Hepatocyte (in vitro differentiated cells): Measurements from ENCODE around the gene CAMSAP1. TPM values are rescaled to one million over a fixed set of nuclear protein-coding genes. Genes with fewer than 3 reads are reported as not detected.

Experiments
- DNase-seq: peaks from one replicate; pipeline ENCODE4 v3.0.0-alpha.2; 2016; ENCODE audit warnings: low spot score
- H2AFZ ChIP-seq: fragments of 200-600 bp; sonication (generic); 2 replicates; pipeline ENCODE4 v1.6.0; 2016; ENCODE audit warnings: antibody characterized with exemption, mild to moderate bottlenecking
- H3K27ac ChIP-seq: fragments of 200-600 bp; sonication (generic); 2 replicates; pipeline ENCODE4 v1.5.1; 2016; ENCODE audit warnings: mild to moderate bottlenecking
- H3K27me3 ChIP-seq: fragments of 200-600 bp; sonication (generic); 2 replicates; pipeline ENCODE4 v1.6.1; 2016
- H3K36me3 ChIP-seq: fragments of 200-600 bp; sonication (generic); replicated peaks from 2 replicates; pipeline ENCODE4 v1.5.1; 2016; ENCODE audit warnings: low read depth; ENCODE audit not compliant: insufficient read depth
- H3K4me1 ChIP-seq: fragments of 200-600 bp; sonication (generic); 2 replicates; pipeline ENCODE4 v1.5.1; 2016; ENCODE audit warnings: mild to moderate bottlenecking, moderate library complexity; ENCODE audit not compliant: insufficient read depth
- H3K4me2 ChIP-seq: fragments of 200-600 bp; sonication (generic); 2 replicates; pipeline ENCODE4 v1.6.0; 2016
- H3K4me3 ChIP-seq: fragments of 200-600 bp; sonication (generic); 2 replicates; pipeline ENCODE4 v1.5.1; 2016; ENCODE audit warnings: mild to moderate bottlenecking
- H3K79me2 ChIP-seq: fragments of 200-600 bp; sonication (generic); 2 replicates; pipeline ENCODE4 v1.6.0; 2017; ENCODE audit warnings: mild to moderate bottlenecking
- H3K9me2 ChIP-seq: fragments of 200-600 bp; sonication (generic); replicated peaks from 2 replicates; pipeline ENCODE4 v1.6.0; 2017; ENCODE audit warnings: mild to moderate bottlenecking; ENCODE audit not compliant: insufficient read depth
- H3K9me3 ChIP-seq: fragments of 200-600 bp; sonication (generic); 2 replicates; pipeline ENCODE4 v1.5.1; 2016; ENCODE audit warnings: low read depth, mild to moderate bottlenecking
- H4K20me1 ChIP-seq: fragments of 200-600 bp; sonication (generic); 2 replicates; pipeline ENCODE4 v1.6.0; 2016; ENCODE audit warnings: mild to moderate bottlenecking; ENCODE audit not compliant: insufficient read depth, poor library complexity, severe bottlenecking
- EZH2 ChIP-seq: fragments of 200-600 bp; sonication (generic); IDR thresholded peaks from 2 replicates; pipeline ENCODE4 v1.6.1; 2016; ENCODE audit warnings: antibody characterized with exemption, mild to moderate bottlenecking, borderline replicate concordance
- EZH2phosphoT487 ChIP-seq: fragments of 200-600 bp; sonication (generic); IDR thresholded peaks from one replicate; pipeline ENCODE4 v1.6.1; 2018; ENCODE audit warnings: antibody characterized with exemption, mild to moderate bottlenecking, low read depth, moderate library complexity; ENCODE audit not compliant: unreplicated experiment, severe bottlenecking
- WGBS: methylation state at CpG from one replicate; pipeline ENCODE4 v1.1.6; 2016; ENCODE audit warnings: low lambda C conversion rate; ENCODE audit errors: missing lambda C conversion rate; 5-methylcytosine and 5-hydroxymethylcytosine counted together
- polyA plus RNA-seq: library from polyadenylated mRNA; unstranded; fragments of >200 nt; fragmentation: Nextera tagmentation; extraction: Ambion mirVana; gene quantifications from 2 replicates; pipeline ENCODE4 v1.2.1, GENCODE V29; 2016
- total RNA-seq: library from RNA; depleted of rRNA; stranded (reverse); fragments of >200 nt; gene quantifications from 2 replicates; pipeline ENCODE4 v1.2.3, GENCODE V29; 2014
- TF ChIP-seq, protein P1 (sequence below): fragments of 200-600 bp; sonication (generic); IDR thresholded peaks from 2 replicates; pipeline ENCODE4 v1.5.1; 2016; ENCODE audit warnings: antibody characterized with exemption, mild to moderate bottlenecking; ENCODE audit not compliant: poor library complexity

CAMSAP1 gene
- total and polyA plus RNA-seq, 2 experiments from 2014 or later, result 5.0 to 15.6 TPM

DNA sequence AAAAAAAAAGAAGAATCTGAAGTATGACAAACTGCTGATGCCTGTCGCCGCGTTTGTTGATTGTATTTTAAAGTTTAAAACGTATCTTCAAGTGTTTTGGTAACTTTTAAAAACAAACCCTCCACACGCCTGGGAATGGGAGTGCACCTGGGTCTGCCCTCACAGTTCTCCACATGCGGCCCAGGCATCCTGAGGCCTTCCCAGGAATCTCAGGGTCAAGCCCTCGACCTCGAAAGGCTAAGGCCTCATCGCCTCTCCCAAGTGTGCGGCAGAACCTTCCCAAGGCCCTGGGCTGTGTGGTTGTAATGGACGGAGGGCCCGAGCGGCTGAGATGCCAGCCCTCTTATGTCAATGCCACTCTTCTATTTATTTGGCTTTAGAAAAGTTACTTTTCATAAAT is 94.4 kb downstream of the CAMSAP1 start:
- H3K4me1 ChIP-seq, result no peaks in the 10 kb centered on the region
- H3K4me2 ChIP-seq, result no peak overlapping the region
- no peak overlapping the region for H3K4me3 ChIP-seq
- H3K9me2 ChIP-seq, result no peaks in the 10 kb centered on the region
- no peaks in the 10 kb centered on the region for H4K20me1 ChIP-seq
- H3K27ac ChIP-seq, result no peak overlapping the region
- H3K27me3 ChIP-seq, result no peaks in the 10 kb centered on the region
- no peak for DNase-seq
- H3K36me3 ChIP-seq, result no peaks in the 10 kb centered on the region
- WGBS, result 96% methylated on average over 13 of the region's 13 CpGs
- no peaks in the 10 kb centered on the region for H3K79me2 ChIP-seq
- no peaks in the 10 kb centered on the region for H3K9me3 ChIP-seq
- TF ChIP-seq, protein P1, sequence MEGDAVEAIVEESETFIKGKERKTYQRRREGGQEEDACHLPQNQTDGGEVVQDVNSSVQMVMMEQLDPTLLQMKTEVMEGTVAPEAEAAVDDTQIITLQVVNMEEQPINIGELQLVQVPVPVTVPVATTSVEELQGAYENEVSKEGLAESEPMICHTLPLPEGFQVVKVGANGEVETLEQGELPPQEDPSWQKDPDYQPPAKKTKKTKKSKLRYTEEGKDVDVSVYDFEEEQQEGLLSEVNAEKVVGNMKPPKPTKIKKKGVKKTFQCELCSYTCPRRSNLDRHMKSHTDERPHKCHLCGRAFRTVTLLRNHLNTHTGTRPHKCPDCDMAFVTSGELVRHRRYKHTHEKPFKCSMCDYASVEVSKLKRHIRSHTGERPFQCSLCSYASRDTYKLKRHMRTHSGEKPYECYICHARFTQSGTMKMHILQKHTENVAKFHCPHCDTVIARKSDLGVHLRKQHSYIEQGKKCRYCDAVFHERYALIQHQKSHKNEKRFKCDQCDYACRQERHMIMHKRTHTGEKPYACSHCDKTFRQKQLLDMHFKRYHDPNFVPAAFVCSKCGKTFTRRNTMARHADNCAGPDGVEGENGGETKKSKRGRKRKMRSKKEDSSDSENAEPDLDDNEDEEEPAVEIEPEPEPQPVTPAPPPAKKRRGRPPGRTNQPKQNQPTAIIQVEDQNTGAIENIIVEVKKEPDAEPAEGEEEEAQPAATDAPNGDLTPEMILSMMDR, result no peak
- TF ChIP-seq EZH2 (no peak), EZH2phosphoT487 (no peak)
- H2AFZ ChIP-seq, result no peak overlapping the region

DNA sequence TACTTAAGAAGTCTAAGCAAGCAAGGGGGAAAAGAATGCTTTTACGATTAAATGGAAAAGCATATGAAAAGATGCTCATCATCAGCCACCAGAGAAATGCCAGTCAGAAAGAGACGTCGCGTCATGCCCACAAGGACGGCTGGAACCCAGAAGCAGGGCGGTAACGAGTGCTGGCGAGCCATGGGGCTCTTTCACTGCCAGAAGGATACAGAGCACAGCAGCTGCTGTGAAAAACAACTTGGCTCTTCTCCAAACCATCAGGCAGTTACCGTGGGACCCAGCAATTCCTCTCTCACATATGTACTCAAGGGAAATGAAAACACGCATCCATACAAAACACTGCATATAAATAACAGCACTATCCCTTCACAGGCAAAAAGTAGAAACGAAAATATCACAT is 95.5 kb downstream of the CAMSAP1 start:
- H3K36me3 ChIP-seq, result no peaks in the 10 kb centered on the region
- no peak overlapping the region for H3K4me3 ChIP-seq
- TF ChIP-seq EZH2 (no peak), EZH2phosphoT487 (no peak)
- TF ChIP-seq, protein P1, result no peak
- 93% methylated on average over 11 of the region's 11 CpGs for WGBS
- no peaks in the 10 kb centered on the region for H3K4me1 ChIP-seq
- H3K9me2 ChIP-seq, result no peaks in the 10 kb centered on the region
- no peaks in the 10 kb centered on the region for H3K79me2 ChIP-seq
- no peak overlapping the region for H3K4me2 ChIP-seq
- DNase-seq, result no peak
- no peaks in the 10 kb centered on the region for H4K20me1 ChIP-seq
- H2AFZ ChIP-seq, result no peak overlapping the region
- no peaks in the 10 kb centered on the region for H3K27me3 ChIP-seq
- no peaks in the 10 kb centered on the region for H3K9me3 ChIP-seq
- H3K27ac ChIP-seq, result no peak overlapping the region

DNA sequence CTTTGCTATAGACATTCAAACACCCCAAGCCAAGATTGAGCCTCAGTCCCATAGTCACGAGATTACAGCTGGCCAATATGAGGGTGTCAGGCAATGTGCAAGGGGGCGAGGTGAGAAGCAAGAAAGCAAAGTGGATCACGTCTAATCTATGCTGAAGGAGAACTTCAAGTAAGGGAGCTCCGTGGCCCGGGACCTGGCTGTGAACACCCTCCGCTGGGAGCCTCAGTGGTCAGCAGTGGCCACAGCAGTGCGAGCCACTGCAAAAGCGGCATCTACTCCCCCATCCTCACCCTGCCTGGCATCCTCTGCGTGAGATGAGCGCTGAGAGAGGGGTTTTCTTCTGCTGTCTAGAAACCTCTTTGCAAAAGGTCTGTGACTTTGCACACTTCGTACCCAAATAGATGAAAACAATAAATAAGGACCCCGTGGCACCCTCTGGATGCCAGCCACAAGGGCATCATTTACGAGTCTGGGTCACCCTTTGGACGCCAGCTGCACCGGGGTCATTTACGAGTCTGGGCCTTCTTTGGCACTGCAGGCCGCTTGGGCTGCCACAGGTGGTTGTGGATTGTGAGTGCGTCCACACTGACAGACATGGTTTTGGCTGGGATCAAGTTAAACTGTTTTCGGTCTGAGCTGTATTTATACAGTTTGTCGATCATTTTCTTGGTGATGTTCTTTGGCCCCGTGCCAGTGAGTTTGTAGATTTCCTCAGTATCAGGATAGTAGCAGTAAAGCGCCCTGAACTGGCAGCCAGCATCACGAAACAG is 96.4 kb downstream of the CAMSAP1 start:
- Histone ChIP-seq H3K79me2 (no peaks in the 10 kb centered on the region), H3K36me3 (no peaks in the 10 kb centered on the region)
- WGBS, result 97% methylated on average over 23 of the region's 23 CpGs

More for the DNA sequence above, 96.4 kb downstream of the CAMSAP1 start:
- Histone ChIP-seq H3K27me3 (no peaks in the 10 kb centered on the region), H3K9me2 (no peaks in the 10 kb centered on the region), H3K27ac (no peak overlapping the region), H2AFZ (no peak overlapping the region), H3K4me1 (no peaks in the 10 kb centered on the region), H3K9me3 (no peaks in the 10 kb centered on the region), H3K4me2 (no peak overlapping the region), H4K20me1 (no peaks in the 10 kb centered on the region), H3K4me3 (no peak overlapping the region)
- TF ChIP-seq, protein P1, result no peak
- TF ChIP-seq EZH2phosphoT487 (no peak), EZH2 (no peak)
- DNase-seq, result no peak
